HCT116 (cell line): ENCODE data around the gene TNS3. TPM values are rescaled to one million over a fixed set of nuclear protein-coding genes. Genes with fewer than 3 reads are reported as not detected.

Experiments
- ATAC-seq: fragments of 200-7000 bp; cut with Tn5 transposase; 2 replicates; pipeline ENCODE4 v1.9.1; 2020; ENCODE audit warnings: mild to moderate bottlenecking, moderate library complexity
- BruUV-seq: library from RNA; stranded (reverse); fragments of 400-500 nt; replicated peaks from 2 replicates; lab custom pipeline; 2021; lab: Mats Ljungman, UMichigan
- CTCF ChIA-PET: fragments of 300-600 bp; sonication (Branson Sonifier 250); formaldehyde crosslinking; loops from one replicate; lab custom pipeline; 2021; ENCODE audit warnings: antibody characterized with exemption; lab: Charles Lee
- POLR2A ChIA-PET: fragments of 300-600, 350-600 bp; sonication (Branson Sonifier 250); formaldehyde crosslinking; loops from one replicate; lab custom pipeline; 2021; ENCODE audit warnings: antibody characterized with exemption; lab: Charles Lee
- RAD21 ChIA-PET, 2 experiments: fragments of 300-600 bp; sonication (Branson Sonifier 250); formaldehyde crosslinking; loops; one replicate each; lab custom pipeline; 2023; ENCODE audit warnings: low total read pairs in 2 of 2; ENCODE audit not compliant: uncharacterized antibody in 2 of 2, unreplicated experiment in 2 of 2, low non-redundant PET in 1 of 2; lab: Charles Lee
- DNase-seq: peaks from one replicate; pipeline ENCODE4 v3.0.0-alpha.2; 2010; ENCODE audit warnings: low read depth, low spot score
- H2AFZ ChIP-seq: fragments of 200-600 bp; shearing (Covaris generic), sonication (generic); 2 replicates; pipeline ENCODE4 v1.6.1; 2017; ENCODE audit warnings: low read depth, mixed run types, mixed read lengths, antibody characterized with exemption, low read length; ENCODE audit not compliant: poor library complexity, severe bottlenecking
- H3K27ac ChIP-seq: 2 replicates; pipeline ENCODE4 v1.5.1; 2012; ENCODE audit warnings: low read depth, low read length
- H3K27me3 ChIP-seq: fragments of 200-600 bp; sonication (generic); 2 replicates; pipeline ENCODE4 v1.6.1; 2016; ENCODE audit warnings: mixed run types, low read length, mixed read lengths; ENCODE audit not compliant: insufficient read depth
- H3K36me3 ChIP-seq, 2 experiments: fragments of 200-500 bp in 1 of 2; fragments of 200-600 bp in 1 of 2; sonication (Bioruptor generic) in 1 of 2; sonication (generic) in 1 of 2; 2 replicates each; pipeline versions ENCODE4 v1.5.1 to v1.6.1; 2014 to 2016; ENCODE audit warnings: low read length in 2 of 2, inconsistent platforms in 1 of 2, mixed read lengths in 1 of 2, mixed run types in 1 of 2; ENCODE audit not compliant: insufficient read depth in 2 of 2, control insufficient read depth in 1 of 2
- H3K4me1 ChIP-seq, 2 experiments: fragments of 200-600 bp in 1 of 2; sonication (generic) in 1 of 2; 2 replicates each; pipeline versions ENCODE4 v1.5.1 to v1.6.1; 2012 to 2017; ENCODE audit warnings: low read length in 2 of 2, inconsistent platforms in 1 of 2, mild to moderate bottlenecking in 1 of 2, mixed read lengths in 1 of 2, mixed run types in 1 of 2, moderate library complexity in 1 of 2; ENCODE audit not compliant: insufficient read depth in 2 of 2, control insufficient read depth in 1 of 2
- H3K4me2 ChIP-seq: fragments of 200-600 bp; sonication (generic); 2 replicates; pipeline ENCODE4 v1.6.1; 2017; ENCODE audit warnings: mixed run types, low read length, mixed read lengths
- H3K4me3 ChIP-seq, 2 experiments: fragments of 200-600 bp in 1 of 2; sonication (generic) in 1 of 2; replicated peaks in 1 of 2; 2 replicates each; pipeline ENCODE4 v1.5.1; 2011 to 2016; ENCODE audit warnings: low read length in 2 of 2, control low read depth in 1 of 2, low read depth in 1 of 2, mild to moderate bottlenecking in 1 of 2, mixed read lengths in 1 of 2, mixed run types in 1 of 2
- H3K79me2 ChIP-seq: fragments of 200-600 bp; sonication (generic); 2 replicates; pipeline ENCODE4 v1.6.1; 2017; ENCODE audit warnings: mild to moderate bottlenecking, mixed run types, low read length, moderate library complexity, mixed read lengths; ENCODE audit not compliant: insufficient read depth
- H3K9ac ChIP-seq: fragments of 200-600 bp; sonication (generic); 2 replicates; pipeline ENCODE4 v1.6.1; 2016; ENCODE audit warnings: low read length, mixed read lengths
- H3K9me2 ChIP-seq: fragments of 200-600 bp; sonication (generic), shearing (Covaris generic); 2 replicates; pipeline ENCODE4 v1.6.1; 2017; ENCODE audit warnings: mixed run types, mild to moderate bottlenecking, moderate library complexity; ENCODE audit not compliant: insufficient read depth
- H3K9me3 ChIP-seq, 2 experiments: fragments of 200-500 bp in 1 of 2; fragments of 200-600 bp in 1 of 2; sonication (Bioruptor generic) in 1 of 2; sonication (generic) in 1 of 2; 2 replicates each; pipeline ENCODE4 v1.6.1; 2014 to 2017; ENCODE audit warnings: low read length in 2 of 2, mixed read lengths in 2 of 2, inconsistent platforms in 1 of 2, low read depth in 1 of 2, mild to moderate bottlenecking in 1 of 2, mixed run types in 1 of 2, moderate library complexity in 1 of 2; ENCODE audit not compliant: control insufficient read depth in 1 of 2, insufficient read depth in 1 of 2
- H4K20me1 ChIP-seq: fragments of 200-600 bp; sonication (generic), shearing (Covaris generic); 2 replicates; pipeline ENCODE4 v1.6.1; 2017; ENCODE audit warnings: mixed run types, mild to moderate bottlenecking, moderate library complexity; ENCODE audit not compliant: insufficient read depth
- ATF3 ChIP-seq: IDR thresholded peaks from 2 replicates; pipeline ENCODE4 v1.6.1; 2012
- CBX3 ChIP-seq: IDR thresholded peaks from 2 replicates; pipeline ENCODE4 v1.6.1; 2012; ENCODE audit warnings: low read depth
- CEBPB ChIP-seq: IDR thresholded peaks from 2 replicates; pipeline ENCODE4 v1.6.1; 2012; ENCODE audit warnings: low read depth
- CTCF ChIP-seq, 3 experiments: fragments of 200-600 bp in 1 of 3; sonication (generic) in 1 of 3; IDR thresholded peaks in 2 of 3; conservative IDR thresholded peaks in 1 of 3; 2 replicates each; pipeline ENCODE4 v1.5.1; 2012 to 2017; ENCODE audit warnings: low read depth in 2 of 3, low read length in 2 of 3, antibody characterized with exemption in 1 of 3, borderline replicate concordance in 1 of 3, control low read depth in 1 of 3, mild to moderate bottlenecking in 1 of 3, mixed read lengths in 1 of 3, mixed run types in 1 of 3, moderate library complexity in 1 of 3; ENCODE audit not compliant: insufficient read depth in 1 of 3
- EGR1 ChIP-seq: IDR thresholded peaks from 2 replicates; pipeline ENCODE4 v1.6.1; 2012; ENCODE audit warnings: low read depth
- ELF1 ChIP-seq: IDR thresholded peaks from 2 replicates; pipeline ENCODE4 v1.6.1; 2012; ENCODE audit warnings: low read depth, borderline replicate concordance
- EZH2 ChIP-seq: fragments of 200-600 bp; sonication (generic); IDR thresholded peaks from 2 replicates; pipeline ENCODE4 v1.6.1; 2017; ENCODE audit warnings: antibody characterized with exemption, mixed run types
- EZH2phosphoT487 ChIP-seq: fragments of 200-600 bp; IDR thresholded peaks from 2 replicates; pipeline ENCODE4 v1.6.1; 2018; ENCODE audit warnings: antibody characterized with exemption, borderline replicate concordance
- FOSL1 ChIP-seq: IDR thresholded peaks from 2 replicates; pipeline ENCODE4 v1.6.1; 2012; ENCODE audit warnings: low read depth
- JUND ChIP-seq: IDR thresholded peaks from 2 replicates; pipeline ENCODE4 v1.6.1; 2012
- MAX ChIP-seq: IDR thresholded peaks from 2 replicates; pipeline ENCODE4 v1.6.1; 2012
- POLR2A ChIP-seq: IDR thresholded peaks from 2 replicates; pipeline ENCODE4 v1.7.0; 2011; ENCODE audit warnings: borderline replicate concordance; ENCODE audit not compliant: insufficient read depth, insufficient read length; ENCODE audit errors: extremely low read depth
- RAD21 ChIP-seq: IDR thresholded peaks from 2 replicates; pipeline ENCODE4 v1.6.1; 2012; ENCODE audit warnings: low read depth, mild to moderate bottlenecking
- SIN3A ChIP-seq: IDR thresholded peaks from 2 replicates; pipeline ENCODE4 v1.6.1; 2012; ENCODE audit warnings: low read depth
- SP1 ChIP-seq: IDR thresholded peaks from 2 replicates; pipeline ENCODE4 v1.6.1; 2012; ENCODE audit warnings: low read depth
- SRF ChIP-seq: IDR thresholded peaks from 2 replicates; pipeline ENCODE4 v1.6.1; 2012; ENCODE audit warnings: low read depth
- YY1 ChIP-seq: IDR thresholded peaks from 2 replicates; pipeline ENCODE4 v1.6.1; 2011; ENCODE audit warnings: low read length, low read depth, moderate library complexity, mild to moderate bottlenecking; ENCODE audit not compliant: insufficient replicate concordance; ENCODE audit errors: extremely low read depth
- ZFX ChIP-seq: fragments of 450-650 bp; IDR thresholded peaks from 2 replicates; pipeline ENCODE4 v1.6.1; 2017
- ZNF274 ChIP-seq: fragments of 200-500 bp; sonication (Bioruptor generic); IDR thresholded peaks from 2 replicates; pipeline ENCODE4 v1.6.1; 2014; ENCODE audit warnings: mild to moderate bottlenecking, low read depth, low read length, inconsistent platforms
- intact Hi-C: fragments of 100-400 bp; cut with micrococcal nuclease; formaldehyde crosslinking; loops from 2 replicates; pipeline ENCODE4 v1.10.0; 2022
- total RNA-seq: library from RNA; stranded (reverse); gene quantifications from one replicate; pipeline ENCODE4 v1.2.1, GENCODE V29; 2021; ENCODE audit not compliant: unreplicated experiment

Gene TNS3
- total RNA-seq, 1 experiment from 2014 or later: 9.1 TPM

- Histone ChIP-seq H3K4me1 (no peaks in the 10 kb centered on the region), H3K4me3 (no peak overlapping the region), H4K20me1 (no peaks in the 10 kb centered on the region), H3K27ac (no peak overlapping the region), H3K9me3 (no peaks in the 10 kb centered on the region), H3K79me2 (no peaks in the 10 kb centered on the region), H2AFZ (no peak overlapping the region), H3K9me2 (no peaks in the 10 kb centered on the region), H3K36me3 (no peaks in the 10 kb centered on the region), H3K27me3 (no peaks in the 10 kb centered on the region), H3K9ac (no peak overlapping the region), H3K4me2 (no peak overlapping the region)
- CTCF ChIA-PET: no interaction called here
- ATAC-seq (no peak), DNase-seq (no peak)
- RAD21 ChIA-PET: no interaction called here
- intact Hi-C loops: no loop called here
- POLR2A ChIA-PET: no interaction called here
- TF ChIP-seq POLR2A: no peak
- TF ChIP-seq SRF: no peak
- TF ChIP-seq YY1: no peak
- TF ChIP-seq EGR1: no peak
- no peak for TF ChIP-seq ZFX
- no peak for TF ChIP-seq RAD21
- TF ChIP-seq ELF1: no peak
- no peak for TF ChIP-seq CEBPB
- TF ChIP-seq EZH2phosphoT487: no peak
- no peak for TF ChIP-seq SP1
- TF ChIP-seq SIN3A: no peak
- TF ChIP-seq ZNF274: no peak
- no peak for TF ChIP-seq MAX
- no peak for TF ChIP-seq JUND
- no peak for TF ChIP-seq ATF3
- no peak for TF ChIP-seq EZH2
- TF ChIP-seq CBX3: no peak
- no peak for TF ChIP-seq FOSL1
- no peak for TF ChIP-seq CTCF (IDR thresholded peaks at IDR 0.05 in 2 of 3, conservative IDR thresholded peaks at IDR 0.05 in 1 of 3; ENCODE audit: borderline replicate concordance in 1 of 3, insufficient read depth in 1 of 3, low read depth in 2 of 3, low read length in 2 of 3)
- no TSS peak for BruUV-seq
These were observed 55.4 kb downstream of the TNS3 start for GRCh38 chr7:47526466-47526865.
